ENCODE data around the gene TUBGCP2. TPM values are rescaled to one million over a fixed set of nuclear protein-coding genes. Genes with fewer than 3 reads are reported as not detected.

TUBGCP2 gene
- total and polyA plus RNA-seq, 12 donors, result 31.5 to 77.6 (median 37.3) TPM

DNA sequence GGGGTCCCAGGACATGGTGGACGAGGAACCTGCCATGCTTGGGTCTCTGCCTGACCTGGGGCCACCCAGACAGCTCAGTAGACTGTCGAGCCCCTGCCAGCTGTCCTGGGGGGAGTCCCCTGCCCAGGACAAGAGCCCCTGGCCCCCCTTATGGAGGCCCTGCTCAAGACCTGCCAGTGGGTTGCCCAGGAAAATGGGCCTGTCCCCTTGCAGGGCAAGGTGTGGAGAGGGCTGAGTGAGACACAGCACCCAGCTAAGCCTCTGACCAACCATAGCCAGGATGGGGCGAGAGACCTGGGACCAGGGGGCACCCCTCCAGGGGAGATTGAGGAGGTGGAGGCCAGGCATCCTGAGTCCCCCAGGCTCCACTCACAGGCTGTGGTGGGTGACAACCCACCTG lies 47.3 kb upstream of the TUBGCP2 start:
- peaks cover 0 to 2% (median 0%) of the 10 kb centered on the region in 7 donors for H3K27me3 ChIP-seq
- H3K4me3 ChIP-seq, result no peak overlapping the region
- peaks cover 0 to 3% (median 0%) of the 10 kb centered on the region in 9 donors for H3K36me3 ChIP-seq
- peaks cover 0 to 3% (median 0%) of the 10 kb centered on the region in 11 donors for H3K9me3 ChIP-seq
- no peak for DNase-seq
- ATAC-seq, result no peak
- intact Hi-C loops (cut with DNase I), result no loop called here
- H3K4me1 ChIP-seq, result peaks cover 4 to 27% (median 15%) of the 10 kb centered on the region in 9 donors
- TF ChIP-seq, protein P1, sequence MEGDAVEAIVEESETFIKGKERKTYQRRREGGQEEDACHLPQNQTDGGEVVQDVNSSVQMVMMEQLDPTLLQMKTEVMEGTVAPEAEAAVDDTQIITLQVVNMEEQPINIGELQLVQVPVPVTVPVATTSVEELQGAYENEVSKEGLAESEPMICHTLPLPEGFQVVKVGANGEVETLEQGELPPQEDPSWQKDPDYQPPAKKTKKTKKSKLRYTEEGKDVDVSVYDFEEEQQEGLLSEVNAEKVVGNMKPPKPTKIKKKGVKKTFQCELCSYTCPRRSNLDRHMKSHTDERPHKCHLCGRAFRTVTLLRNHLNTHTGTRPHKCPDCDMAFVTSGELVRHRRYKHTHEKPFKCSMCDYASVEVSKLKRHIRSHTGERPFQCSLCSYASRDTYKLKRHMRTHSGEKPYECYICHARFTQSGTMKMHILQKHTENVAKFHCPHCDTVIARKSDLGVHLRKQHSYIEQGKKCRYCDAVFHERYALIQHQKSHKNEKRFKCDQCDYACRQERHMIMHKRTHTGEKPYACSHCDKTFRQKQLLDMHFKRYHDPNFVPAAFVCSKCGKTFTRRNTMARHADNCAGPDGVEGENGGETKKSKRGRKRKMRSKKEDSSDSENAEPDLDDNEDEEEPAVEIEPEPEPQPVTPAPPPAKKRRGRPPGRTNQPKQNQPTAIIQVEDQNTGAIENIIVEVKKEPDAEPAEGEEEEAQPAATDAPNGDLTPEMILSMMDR (IDR thresholded peaks at IDR 0.05), result no peak
- 97 to 100% methylated on average over 3 of the region's 3 CpGs for WGBS, 2 donors
- no peak overlapping the region for H3K27ac ChIP-seq

DNA sequence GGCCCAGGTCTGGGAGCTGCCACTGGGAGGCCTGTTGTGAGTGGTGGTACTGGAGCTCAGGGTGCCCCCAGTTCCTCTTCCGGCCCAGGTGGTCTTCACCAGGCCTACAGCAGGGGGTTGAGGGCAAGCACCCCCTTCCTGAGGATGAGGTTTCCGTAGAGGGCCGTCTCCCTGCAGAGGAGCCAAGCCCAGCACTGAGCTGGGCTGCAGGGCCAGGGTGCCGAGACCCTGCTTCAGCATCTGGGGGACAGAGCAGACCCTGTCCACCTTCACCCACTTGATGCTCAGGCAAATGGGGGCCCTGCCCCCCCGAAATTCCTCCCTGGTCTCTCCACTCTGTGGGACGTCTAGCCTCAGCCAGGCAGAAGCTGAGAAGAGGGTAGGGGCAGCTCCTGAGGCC lies 46.6 kb upstream of the TUBGCP2 start:
- no peak overlapping the region for H3K4me3 ChIP-seq
- TF ChIP-seq, protein P1 (IDR thresholded peaks at IDR 0.05), result no peak
- peaks cover 0 to 9% (median 0%) of the 10 kb centered on the region in 7 donors for H3K27me3 ChIP-seq
- peaks cover 4 to 28% (median 15%) of the 10 kb centered on the region in 9 donors for H3K4me1 ChIP-seq
- no peak for DNase-seq
- H3K36me3 ChIP-seq, result peaks cover 0 to 3% (median 0%) of the 10 kb centered on the region in 9 donors
- no peaks in the 10 kb centered on the region for H3K9me3 ChIP-seq
- 97% methylated on average over 6 of the region's 6 CpGs for WGBS, 2 donors
- no peak for ATAC-seq
- H3K27ac ChIP-seq, result no peak overlapping the region
- intact Hi-C loops (cut with DNase I), result no loop called here

DNA sequence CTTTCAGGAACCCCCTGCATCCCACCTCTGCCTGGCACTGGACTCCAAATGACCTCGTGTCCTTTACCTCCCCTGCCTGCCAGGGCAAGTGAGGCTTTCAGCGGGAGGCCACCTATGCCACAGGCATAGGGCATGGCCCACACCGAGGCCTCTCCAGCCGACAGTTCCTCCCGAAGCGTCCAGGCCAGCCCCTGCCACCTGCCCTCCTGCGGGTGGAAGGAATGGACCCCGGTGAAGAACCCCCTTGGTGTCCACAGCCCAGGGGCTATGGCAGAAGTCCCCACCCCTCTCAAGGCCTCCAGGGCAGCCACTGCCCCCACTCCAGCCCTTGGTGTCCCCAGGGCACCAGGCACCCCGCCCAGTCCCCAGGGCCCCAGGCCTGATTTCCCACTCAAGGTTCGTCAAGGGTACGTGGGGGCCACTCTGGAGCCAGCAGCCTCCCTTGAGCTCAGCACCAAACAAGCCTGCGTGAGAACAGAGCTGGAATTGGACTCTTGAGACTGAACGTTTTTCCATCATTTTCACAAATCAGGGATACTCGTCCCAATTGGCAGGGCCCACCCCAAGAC lies 46.1 kb upstream of the TUBGCP2 start:
- WGBS, 2 donors, result 93% methylated on average over 14 of the region's 14 CpGs
- peaks cover 0 to 14% (median 0%) of the 10 kb centered on the region in 7 donors for H3K27me3 ChIP-seq
- no peak for ATAC-seq

DNA sequence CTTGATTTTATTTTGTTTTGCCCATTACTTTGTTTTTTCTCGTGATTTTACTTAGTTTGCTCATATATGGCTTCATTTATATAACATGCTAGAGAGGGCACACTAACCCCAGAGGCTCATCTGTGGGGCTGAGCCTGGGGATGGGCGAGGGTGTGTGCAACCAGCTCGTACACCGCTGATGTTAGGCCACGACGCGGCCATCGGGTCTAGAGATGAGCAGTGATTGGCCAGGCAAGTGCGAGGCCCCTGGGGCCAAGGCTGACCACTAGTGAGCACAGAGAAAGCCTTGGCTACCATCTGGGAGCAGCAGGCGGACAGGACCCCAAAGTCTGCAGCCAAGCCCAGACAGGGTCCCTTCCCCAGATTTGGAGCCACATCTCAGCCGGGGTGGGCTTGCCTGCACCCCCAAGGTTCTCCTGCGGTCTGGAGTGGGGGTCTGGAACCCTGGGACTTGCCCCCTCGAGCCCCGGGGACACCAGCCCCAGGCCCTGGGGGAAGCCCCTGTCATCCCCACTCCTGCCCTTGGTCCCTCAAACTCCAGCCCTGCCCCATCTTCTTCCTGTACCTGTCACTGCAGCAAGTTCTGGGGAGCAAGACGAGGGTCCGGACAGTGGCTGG lies 45.4 kb upstream of the TUBGCP2 start:
- Histone ChIP-seq H3K36me3 (peaks cover 0 to 3% (median 0%) of the 10 kb centered on the region in 9 donors), H3K27me3 (peaks cover 0 to 21% (median 0%) of the 10 kb centered on the region in 7 donors), H3K4me1 (peaks cover 4 to 28% (median 15%) of the 10 kb centered on the region in 9 donors), H3K27ac (no peak overlapping the region), H3K9me3 (no peaks in the 10 kb centered on the region), H3K4me3 (no peak overlapping the region)
- 86 to 87% methylated on average over 16 of the region's 16 CpGs for WGBS, 2 donors
- TF ChIP-seq, protein P1 (IDR thresholded peaks at IDR 0.05), result no peak
- intact Hi-C loops (cut with DNase I), result no loop called here
- DNase-seq, result no peak
- ATAC-seq, result no peak

More for the DNA sequence above, 46.1 kb upstream of the TUBGCP2 start:
- H3K36me3 ChIP-seq, result peaks cover 0 to 3% (median 0%) of the 10 kb centered on the region in 9 donors
- no peak overlapping the region for H3K27ac ChIP-seq
- TF ChIP-seq, protein P1 (IDR thresholded peaks at IDR 0.05), result no peak
- no peak for DNase-seq
- intact Hi-C loops (cut with DNase I), result no loop called here
- peaks cover 4 to 28% (median 15%) of the 10 kb centered on the region in 9 donors for H3K4me1 ChIP-seq
- no peaks in the 10 kb centered on the region for H3K9me3 ChIP-seq
- H3K4me3 ChIP-seq, result no peak overlapping the region
